ENCODE measurements around the gene TSPO2. TPM values are rescaled to one million over a fixed set of nuclear protein-coding genes. Genes with fewer than 3 reads are reported as not detected.

The TSPO2 gene
- total and polyA plus RNA-seq, 2 of the 13 experiments (the other 11 are each of a cell fraction or from before 2014, with no cell fraction given) = 0.55 TPM; not detected in 1

GRCh38 chr6:41065550-41066026 is 23.3 kb downstream of the TSPO2 start (continued):
- TF ChIP-seq HNF1A (IDR thresholded peaks at IDR 0.05; ENCODE audit: low read depth) = peak; percentile 59; the same call in 1 of the 2 replicates
- TF ChIP-seq HNF1A (CRISPR knock-in tag; IDR thresholded peaks at IDR 0.05; ENCODE audit: borderline replicate concordance) = peak; percentile 79; the same call in 1 of the 2 replicates
- TF ChIP-seq TP53 (CRISPR knock-in tag; conservative IDR thresholded peaks at IDR 0.05) = no peak
- no peak for TF ChIP-seq ZFP37 (CRISPR knock-in tag; IDR thresholded peaks at IDR 0.05; ENCODE audit: borderline replicate concordance)
- TF ChIP-seq HIC2 (CRISPR knock-in tag; IDR thresholded peaks at IDR 0.05; ENCODE audit: low read depth) = no peak
- no peak for TF ChIP-seq REL (CRISPR knock-in tag; conservative IDR thresholded peaks at IDR 0.05)
- TF ChIP-seq MIXL1 (CRISPR knock-in tag; IDR thresholded peaks at IDR 0.05) = peak; percentile 67; the same call in 1 of the 2 replicates
- no peak for TF ChIP-seq SYNCRIP (IDR thresholded peaks at IDR 0.05; ENCODE audit: insufficient read depth, low read depth, low read length)
- TF ChIP-seq ZNF552 (CRISPR knock-in tag; IDR thresholded peaks at IDR 0.05; ENCODE audit: borderline replicate concordance) = no peak
- TF ChIP-seq RCOR2 (CRISPR knock-in tag; IDR thresholded peaks at IDR 0.05) = peak; percentile 86
- TF ChIP-seq, protein P1, sequence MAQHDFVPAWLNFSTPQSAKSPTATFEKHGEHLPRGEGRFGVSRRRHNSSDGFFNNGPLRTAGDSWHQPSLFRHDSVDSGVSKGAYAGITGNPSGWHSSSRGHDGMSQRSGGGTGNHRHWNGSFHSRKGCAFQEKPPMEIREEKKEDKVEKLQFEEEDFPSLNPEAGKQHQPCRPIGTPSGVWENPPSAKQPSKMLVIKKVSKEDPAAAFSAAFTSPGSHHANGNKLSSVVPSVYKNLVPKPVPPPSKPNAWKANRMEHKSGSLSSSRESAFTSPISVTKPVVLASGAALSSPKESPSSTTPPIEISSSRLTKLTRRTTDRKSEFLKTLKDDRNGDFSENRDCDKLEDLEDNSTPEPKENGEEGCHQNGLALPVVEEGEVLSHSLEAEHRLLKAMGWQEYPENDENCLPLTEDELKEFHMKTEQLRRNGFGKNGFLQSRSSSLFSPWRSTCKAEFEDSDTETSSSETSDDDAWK (CRISPR knock-in tag; IDR thresholded peaks at IDR 0.05) = no peak
- TF ChIP-seq TEAD3 (CRISPR knock-in tag; optimal IDR thresholded peaks at IDR 0.05; ENCODE audit: borderline replicate concordance) = no peak
- no peak for TF ChIP-seq SRY (CRISPR knock-in tag; IDR thresholded peaks at IDR 0.05)
- no peak; a peak in 1 of 4 replicates for TF ChIP-seq ATF4 (CRISPR knock-in tag; IDR thresholded peaks at IDR 0.05)
- no peak; a peak in 1 of 4 replicates for TF ChIP-seq KLF16 (CRISPR knock-in tag; IDR thresholded peaks at IDR 0.05)
- TF ChIP-seq NFRKB (IDR thresholded peaks at IDR 0.05) = no peak
- TF ChIP-seq ZNF234 (CRISPR knock-in tag; conservative IDR thresholded peaks at IDR 0.05) = no peak

All from HepG2 (cell line).